ENCODE results near the gene LILRB2. TPM values are rescaled to one million over a fixed set of nuclear protein-coding genes. Genes with fewer than 3 reads are reported as not detected.
"Not testable (repeated sequence)": the region's sequence is repeated elsewhere in the genome, so short reads cannot be mapped to it uniquely, and the experiment has no call there.

The LILRB2 gene
- total RNA-seq, 1 donor: not detected

GRCh38 chr19:54233941-54234340, 47.0 kb downstream of the LILRB2 start:
- Histone ChIP-seq H3K27ac (ENCODE audit: low read depth, low read length) (no peak overlapping the region), H3K79me2 (ENCODE audit: insufficient read depth, low read length) (no peaks in the 10 kb centered on the region), H3K4me1 (ENCODE audit: insufficient read depth, low read length) (no peaks in the 10 kb centered on the region), H3K4me2 (ENCODE audit: insufficient read depth, low read length) (no peak overlapping the region), H3K36me3 (ENCODE audit: insufficient read depth, low read length) (no peaks in the 10 kb centered on the region), H4K20me1 (ENCODE audit: insufficient read depth, low read length) (no peaks in the 10 kb centered on the region), H3K9me3 (ENCODE audit: low read depth, low read length) (no peaks in the 10 kb centered on the region), H2AFZ (ENCODE audit: low read length) (no peak overlapping the region), H3K27me3 (ENCODE audit: insufficient read depth, low read length) (peaks cover 4% of the 10 kb centered on the region), H3K4me3 (ENCODE audit: insufficient read depth, low read length) (no peak overlapping the region)
- peak; percentile 19 for DNase-seq (ENCODE audit: insufficient read length, low spot score, missing footprints)
- no peak for TF ChIP-seq CTCF (IDR thresholded peaks at IDR 0.05; ENCODE audit: extremely low read depth, low read depth, low read length)

GRCh38 chr19:54231077-54231931, 49.6 kb downstream of the LILRB2 start:
- no peaks in the 10 kb centered on the region for H3K79me2 ChIP-seq (ENCODE audit: insufficient read depth, low read length)
- peak; percentile 91 for DNase-seq (ENCODE audit: insufficient read length, low spot score, missing footprints)
- H3K9me3 ChIP-seq (ENCODE audit: low read depth, low read length): no peaks in the 10 kb centered on the region
- H3K27ac ChIP-seq (ENCODE audit: low read depth, low read length): no peak overlapping the region
- H2AFZ ChIP-seq (ENCODE audit: low read length): no peak overlapping the region
- TF ChIP-seq CTCF (IDR thresholded peaks at IDR 0.05; ENCODE audit: extremely low read depth, low read depth, low read length): peak; percentile 91
- peaks cover 2% of the 10 kb centered on the region for H3K27me3 ChIP-seq (ENCODE audit: insufficient read depth, low read length)
- no peak overlapping the region for H3K4me3 ChIP-seq (ENCODE audit: insufficient read depth, low read length)
- H3K36me3 ChIP-seq (ENCODE audit: insufficient read depth, low read length): no peaks in the 10 kb centered on the region
- H4K20me1 ChIP-seq (ENCODE audit: insufficient read depth, low read length): no peaks in the 10 kb centered on the region
- H3K4me2 ChIP-seq (ENCODE audit: insufficient read depth, low read length): no peak overlapping the region
- no peaks in the 10 kb centered on the region for H3K4me1 ChIP-seq (ENCODE audit: insufficient read depth, low read length)

GRCh38 chr19:54230031-54230430, 50.9 kb downstream of the LILRB2 start:
- TF ChIP-seq CTCF (IDR thresholded peaks at IDR 0.05; ENCODE audit: extremely low read depth, low read depth, low read length): no peak

GRCh38 chr19:54229146-54229545, 51.8 kb downstream of the LILRB2 start:
- Histone ChIP-seq H3K9me3 (ENCODE audit: low read depth, low read length) (no peaks in the 10 kb centered on the region), H3K36me3 (ENCODE audit: insufficient read depth, low read length) (no peaks in the 10 kb centered on the region)
- TF ChIP-seq CTCF (IDR thresholded peaks at IDR 0.05; ENCODE audit: extremely low read depth, low read depth, low read length): no peak

More at GRCh38 chr19:54230031-54230430, 50.9 kb downstream of the LILRB2 start:
- Histone ChIP-seq H3K27ac (ENCODE audit: low read depth, low read length) (no peak overlapping the region), H3K4me2 (ENCODE audit: insufficient read depth, low read length) (no peak overlapping the region), H3K27me3 (ENCODE audit: insufficient read depth, low read length) (peaks cover 2% of the 10 kb centered on the region), H4K20me1 (ENCODE audit: insufficient read depth, low read length) (no peaks in the 10 kb centered on the region), H3K4me3 (ENCODE audit: insufficient read depth, low read length) (no peak overlapping the region), H3K9me3 (ENCODE audit: low read depth, low read length) (no peaks in the 10 kb centered on the region), H3K4me1 (ENCODE audit: insufficient read depth, low read length) (no peaks in the 10 kb centered on the region), H2AFZ (ENCODE audit: low read length) (no peak overlapping the region), H3K36me3 (ENCODE audit: insufficient read depth, low read length) (no peaks in the 10 kb centered on the region), H3K79me2 (ENCODE audit: insufficient read depth, low read length) (no peaks in the 10 kb centered on the region)
- peak; percentile 17 for DNase-seq (ENCODE audit: insufficient read length, low spot score, missing footprints)

GRCh38 chr19:54224619-54225018, 56.3 kb downstream of the LILRB2 start:
- not testable (repeated sequence) for H3K4me2 ChIP-seq (ENCODE audit: insufficient read depth, low read length); H3K4me1 ChIP-seq (ENCODE audit: insufficient read depth, low read length); H3K36me3 ChIP-seq (ENCODE audit: insufficient read depth, low read length); H4K20me1 ChIP-seq (ENCODE audit: insufficient read depth, low read length); H3K27ac ChIP-seq (ENCODE audit: low read depth, low read length); H3K79me2 ChIP-seq (ENCODE audit: insufficient read depth, low read length); H2AFZ ChIP-seq (ENCODE audit: low read length); H3K4me3 ChIP-seq (ENCODE audit: insufficient read depth, low read length); H3K9me3 ChIP-seq (ENCODE audit: low read depth, low read length); H3K27me3 ChIP-seq (ENCODE audit: insufficient read depth, low read length)
- DNase-seq (ENCODE audit: insufficient read length, low spot score, missing footprints): peak; percentile 9

More at GRCh38 chr19:54229146-54229545, 51.8 kb downstream of the LILRB2 start:
- no peak overlapping the region for H3K4me2 ChIP-seq (ENCODE audit: insufficient read depth, low read length)
- no peak overlapping the region for H3K4me3 ChIP-seq (ENCODE audit: insufficient read depth, low read length)
- H3K27me3 ChIP-seq (ENCODE audit: insufficient read depth, low read length): peaks cover 2% of the 10 kb centered on the region
- H4K20me1 ChIP-seq (ENCODE audit: insufficient read depth, low read length): no peaks in the 10 kb centered on the region
- H2AFZ ChIP-seq (ENCODE audit: low read length): no peak overlapping the region
- H3K27ac ChIP-seq (ENCODE audit: low read depth, low read length): no peak overlapping the region
- DNase-seq (ENCODE audit: insufficient read length, low spot score, missing footprints): peak; percentile 17
- no peaks in the 10 kb centered on the region for H3K4me1 ChIP-seq (ENCODE audit: insufficient read depth, low read length)
- H3K79me2 ChIP-seq (ENCODE audit: insufficient read depth, low read length): no peaks in the 10 kb centered on the region

- not testable (repeated sequence) for H3K79me2 ChIP-seq (ENCODE audit: insufficient read depth, low read length); H3K4me3 ChIP-seq (ENCODE audit: insufficient read depth, low read length); DNase-seq (ENCODE audit: insufficient read length, low spot score, missing footprints); H3K27ac ChIP-seq (ENCODE audit: low read depth, low read length); H3K36me3 ChIP-seq (ENCODE audit: insufficient read depth, low read length); H4K20me1 ChIP-seq (ENCODE audit: insufficient read depth, low read length); H3K4me1 ChIP-seq (ENCODE audit: insufficient read depth, low read length); H3K4me2 ChIP-seq (ENCODE audit: insufficient read depth, low read length); H2AFZ ChIP-seq (ENCODE audit: low read length); H3K9me3 ChIP-seq (ENCODE audit: low read depth, low read length); H3K27me3 ChIP-seq (ENCODE audit: insufficient read depth, low read length)
Measured at GRCh38 chr19:54223937-54224281, 57.0 kb downstream of the LILRB2 start.

Measured in osteoblast (primary cell).